ENCODE data around the gene TRERF1.
"Not testable (repeated sequence)": the region's sequence is repeated elsewhere in the genome, so short reads cannot be mapped to it uniquely, and the experiment has no call there.

TRERF1 gene

GRCh38 chr6:42237857-42238256 lies 213.9 kb downstream of the TRERF1 start:
- no peak for DNase-seq

GRCh38 chr6:42236682-42237473 lies 214.8 kb downstream of the TRERF1 start:
- no peak for DNase-seq

DNA sequence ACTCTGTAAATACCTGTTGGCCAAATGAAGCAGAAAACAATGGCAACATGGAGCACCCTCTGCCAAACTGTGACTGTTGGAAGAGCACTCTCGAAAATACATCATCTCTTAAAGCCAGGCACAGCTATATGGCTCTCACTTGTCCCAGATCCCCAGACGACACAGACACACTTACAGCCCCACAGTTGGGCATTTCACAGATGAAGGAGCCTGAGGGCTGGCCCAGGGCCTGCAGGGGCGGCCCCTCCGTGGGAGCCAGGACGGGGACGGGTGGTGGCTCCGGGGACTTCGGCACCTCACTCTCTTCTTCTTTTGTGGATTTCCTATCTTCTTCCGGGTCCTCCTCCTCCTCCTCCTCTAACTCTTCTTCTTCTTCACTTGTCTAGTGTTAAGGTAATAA lies 215.7 kb downstream of the TRERF1 start:
- DNase-seq: no peak

GRCh38 chr6:42232035-42232434 lies 219.7 kb downstream of the TRERF1 start:
- no peak for DNase-seq

- no peak for DNase-seq
Observed at GRCh38 chr6:42230345-42231321, 221.1 kb downstream of the TRERF1 start.

GRCh38 chr6:42229506-42230119 lies 222.1 kb downstream of the TRERF1 start:
- no peak for DNase-seq

GRCh38 chr6:42228305-42228704 lies 223.4 kb downstream of the TRERF1 start:
- no peak for DNase-seq

GRCh38 chr6:42227173-42227850 lies 224.4 kb downstream of the TRERF1 start:
- DNase-seq: no peak

DNA sequence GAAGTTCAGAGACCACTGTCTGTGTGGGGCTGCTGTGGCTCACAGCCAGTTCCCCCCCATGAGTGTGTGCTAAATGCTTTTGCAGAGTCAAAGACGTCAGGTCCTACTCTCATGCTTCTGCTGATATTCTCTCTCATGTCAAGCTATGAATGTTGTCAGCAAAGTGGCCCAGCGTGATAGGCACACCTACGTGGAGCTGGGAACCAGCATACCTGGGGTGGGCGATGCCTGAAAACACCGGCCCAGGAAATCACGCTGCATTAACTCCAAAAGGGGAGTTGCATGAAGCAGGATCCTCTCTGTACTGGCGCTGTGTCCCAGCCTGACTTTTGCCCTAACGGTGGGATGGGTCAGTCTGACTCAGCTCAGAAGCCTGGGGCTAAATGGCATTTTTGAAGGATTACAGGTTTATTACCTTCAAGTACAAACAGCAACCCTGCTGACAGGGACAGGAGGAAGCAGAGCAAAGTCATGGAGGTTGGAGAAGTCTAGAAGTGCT lies 225.0 kb downstream of the TRERF1 start:
- no peak for DNase-seq

DNA sequence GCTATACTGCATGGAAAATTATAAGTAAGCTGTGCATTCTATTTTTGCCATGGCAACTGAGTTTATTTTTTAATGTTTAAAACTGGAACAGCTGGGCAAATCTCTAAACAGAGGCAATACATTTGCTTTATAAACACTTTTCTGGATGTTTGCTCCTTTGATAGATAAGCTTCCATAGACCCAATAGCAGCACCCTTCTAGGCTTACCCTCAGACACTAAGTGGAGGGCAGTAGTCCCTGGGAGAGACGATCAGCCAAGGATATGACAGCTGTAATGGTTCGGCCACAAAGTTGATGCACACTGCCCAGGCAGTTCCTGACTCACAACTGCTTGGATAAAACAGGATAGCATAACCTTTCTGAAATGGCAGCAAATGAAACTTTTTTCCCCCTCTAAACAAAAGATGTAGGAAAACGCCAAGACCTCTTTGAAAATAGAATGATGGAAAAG lies 225.5 kb downstream of the TRERF1 start:
- no peak for DNase-seq

- no peak for DNase-seq
Observed at GRCh38 chr6:42225419-42225818, 226.3 kb downstream of the TRERF1 start.

DNA sequence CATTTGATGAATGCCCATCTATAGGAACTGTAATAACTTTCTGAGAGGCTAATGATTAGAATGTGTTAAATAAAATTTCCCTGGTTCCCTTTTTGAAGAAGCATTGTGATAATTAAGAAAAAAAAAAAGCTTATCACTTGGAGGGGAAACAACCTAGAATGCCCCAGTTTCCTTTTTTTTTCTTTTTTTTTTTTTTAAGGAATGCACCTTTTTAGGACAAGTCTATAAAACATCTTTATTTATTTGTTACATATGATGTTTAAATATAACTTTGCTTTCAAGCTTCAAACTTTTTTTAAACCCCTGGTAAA lies 226.7 kb downstream of the TRERF1 start:
- no peak for DNase-seq

GRCh38 chr6:42224222-42225028 lies 227.3 kb downstream of the TRERF1 start:
- no peak for DNase-seq

GRCh38 chr6:42222448-42222847 lies 229.3 kb downstream of the TRERF1 start:
- DNase-seq: no peak

- DNase-seq: no peak
Observed at GRCh38 chr6:42221546-42221945, 230.2 kb downstream of the TRERF1 start.

- DNase-seq: no peak
Observed at GRCh38 chr6:42220807-42221206, 230.9 kb downstream of the TRERF1 start.

DNA sequence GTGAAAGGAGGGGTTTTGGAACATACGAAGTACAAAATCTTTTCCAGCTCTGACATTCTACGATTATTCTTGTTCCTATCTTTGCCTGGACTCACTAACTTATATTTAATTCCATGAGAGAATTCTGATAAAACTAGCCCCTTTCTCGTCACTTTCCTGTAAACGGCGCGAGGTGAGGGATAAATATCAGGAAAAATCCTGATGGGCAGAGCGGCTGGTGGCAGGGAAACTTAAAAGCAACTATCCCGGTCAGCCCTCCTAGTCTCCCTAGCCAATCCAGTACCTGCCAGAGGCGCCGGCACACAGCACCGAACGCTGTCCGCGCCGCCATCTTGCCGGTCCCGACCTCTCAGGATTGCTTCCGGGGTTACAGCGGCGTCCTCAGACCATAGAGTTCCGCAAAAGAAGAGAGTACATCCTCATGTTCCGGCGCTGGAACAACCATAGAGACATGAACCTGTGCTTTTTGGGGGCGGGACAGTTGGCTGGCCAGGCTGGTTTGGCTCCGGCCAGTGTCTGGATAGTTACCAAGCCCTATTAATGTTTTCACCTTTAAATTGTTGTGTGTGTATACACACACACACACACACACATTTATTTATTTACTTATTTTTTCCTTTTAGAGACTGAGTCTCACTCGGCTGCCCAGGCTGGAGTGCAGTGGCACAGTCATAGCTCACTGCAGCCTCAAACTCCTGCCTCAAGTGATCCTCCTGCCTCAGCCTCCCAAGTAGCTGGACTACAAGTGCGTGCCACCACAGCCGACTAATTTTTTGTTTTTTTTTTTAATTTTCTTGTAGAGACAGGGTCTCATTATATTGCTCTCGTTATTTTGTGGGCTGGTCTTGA lies 234.0 kb downstream of the TRERF1 start, which contains the start of gene MRPS10:
MRPS10 (minus strand) TSS at position 343 of the 849 bp plus-strand sequence; CDS start at position 331, 12 bp downstream.
- peak; percentile 94 for DNase-seq

DNA sequence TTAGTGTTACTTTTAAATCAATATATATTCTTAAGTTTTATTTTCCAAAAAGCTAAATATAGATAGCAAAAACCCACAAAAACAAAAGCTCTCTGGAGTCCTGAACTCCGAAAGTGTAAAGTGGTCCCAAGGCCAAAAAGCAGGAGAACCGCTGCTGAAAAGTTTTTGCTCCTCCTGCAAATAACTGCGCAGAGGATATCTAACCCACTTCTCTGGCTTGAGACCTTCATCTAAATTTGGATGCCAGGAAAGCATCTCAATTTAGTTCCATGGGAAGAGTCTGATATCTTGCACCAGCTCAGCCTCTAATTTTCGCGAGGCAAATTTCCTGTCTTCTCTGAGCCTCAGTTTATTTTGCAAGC lies 234.6 kb downstream of the TRERF1 start:
- no peak for DNase-seq

DNA sequence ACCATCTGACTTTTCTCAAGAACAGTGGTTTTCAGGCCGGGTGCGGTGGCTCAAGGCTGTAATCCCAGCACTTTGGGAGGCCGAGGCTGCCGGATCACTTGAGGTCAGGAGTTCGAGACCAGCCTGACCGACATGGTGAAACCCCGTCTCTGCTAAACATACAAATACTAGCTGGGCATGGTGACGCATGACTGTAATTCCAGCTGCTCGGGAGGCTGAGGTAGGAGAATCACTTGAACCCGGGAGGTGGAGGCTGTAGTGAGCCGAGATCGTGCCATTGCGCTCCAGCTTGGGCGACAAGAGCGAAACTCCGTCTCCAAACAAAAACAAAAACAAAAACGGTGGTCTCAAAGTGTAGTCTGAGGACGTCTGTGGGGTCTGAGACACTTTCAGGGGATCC lies 235.2 kb downstream of the TRERF1 start:
- not testable (repeated sequence) for DNase-seq

- no peak for DNase-seq
Observed at GRCh38 chr6:42212442-42212841, 239.3 kb downstream of the TRERF1 start.

DNA sequence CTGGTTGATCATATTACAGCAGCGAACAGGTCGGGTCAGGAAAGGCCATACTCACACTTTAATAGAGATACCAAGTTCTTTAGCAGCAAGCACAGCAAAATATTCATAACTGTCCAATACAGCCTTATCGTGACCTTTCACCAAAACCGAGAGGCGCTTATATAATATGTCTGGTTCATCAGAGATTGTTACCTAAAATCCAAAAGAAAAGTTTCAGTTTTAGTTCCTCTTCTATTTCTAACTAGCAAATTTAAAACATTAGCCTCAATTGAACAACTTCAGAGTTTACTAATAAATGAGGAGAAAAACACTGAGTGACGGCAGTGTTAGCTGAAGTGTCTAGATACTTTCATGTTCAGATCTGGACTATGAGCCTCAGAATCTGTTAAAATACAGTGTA lies 240.0 kb downstream of the TRERF1 start:
- DNase-seq: no peak
